Endothelial cell of umbilical vein (primary cell): Measurements from ENCODE around the gene EOGT.

Source experiments
- FOS ChIP-seq: IDR thresholded peaks from 2 replicates; pipeline ENCODE4 v1.6.1; 2011; ENCODE audit warnings: mild to moderate bottlenecking, low read length, moderate library complexity, borderline replicate concordance; ENCODE audit not compliant: insufficient read depth
- JUN ChIP-seq: IDR thresholded peaks from 2 replicates; pipeline ENCODE4 v1.6.1; 2011; ENCODE audit warnings: borderline replicate concordance, low read depth; ENCODE audit not compliant: insufficient read length, insufficient read depth
- POLR2A ChIP-seq: IDR thresholded peaks from 2 replicates; pipeline ENCODE4 v1.6.1; 2012; ENCODE audit warnings: low read depth, mild to moderate bottlenecking, control low read depth, low read length
- TF ChIP-seq, protein P1 (sequence below), 2 donors: IDR thresholded peaks; 1 replicate in 1 of 2; 2 replicates in 1 of 2; pipeline ENCODE4 v1.5.1; 2011; ENCODE audit warnings: low read length in 2 of 2, mild to moderate bottlenecking in 2 of 2, moderate library complexity in 2 of 2, control low read depth in 1 of 2, inconsistent platforms in 1 of 2, low read depth in 1 of 2; ENCODE audit not compliant: insufficient read depth in 1 of 2; ENCODE audit errors: extremely low read depth in 1 of 2

GRCh38 chr3:69016901-69017300, 3.4 kb upstream of the EOGT start:
- TF ChIP-seq, protein P1, sequence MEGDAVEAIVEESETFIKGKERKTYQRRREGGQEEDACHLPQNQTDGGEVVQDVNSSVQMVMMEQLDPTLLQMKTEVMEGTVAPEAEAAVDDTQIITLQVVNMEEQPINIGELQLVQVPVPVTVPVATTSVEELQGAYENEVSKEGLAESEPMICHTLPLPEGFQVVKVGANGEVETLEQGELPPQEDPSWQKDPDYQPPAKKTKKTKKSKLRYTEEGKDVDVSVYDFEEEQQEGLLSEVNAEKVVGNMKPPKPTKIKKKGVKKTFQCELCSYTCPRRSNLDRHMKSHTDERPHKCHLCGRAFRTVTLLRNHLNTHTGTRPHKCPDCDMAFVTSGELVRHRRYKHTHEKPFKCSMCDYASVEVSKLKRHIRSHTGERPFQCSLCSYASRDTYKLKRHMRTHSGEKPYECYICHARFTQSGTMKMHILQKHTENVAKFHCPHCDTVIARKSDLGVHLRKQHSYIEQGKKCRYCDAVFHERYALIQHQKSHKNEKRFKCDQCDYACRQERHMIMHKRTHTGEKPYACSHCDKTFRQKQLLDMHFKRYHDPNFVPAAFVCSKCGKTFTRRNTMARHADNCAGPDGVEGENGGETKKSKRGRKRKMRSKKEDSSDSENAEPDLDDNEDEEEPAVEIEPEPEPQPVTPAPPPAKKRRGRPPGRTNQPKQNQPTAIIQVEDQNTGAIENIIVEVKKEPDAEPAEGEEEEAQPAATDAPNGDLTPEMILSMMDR (IDR thresholded peaks at IDR 0.05; ENCODE audit: extremely low read depth in 1 of 2, insufficient read depth in 1 of 2, low read depth in 1 of 2, low read length in 2 of 2), result no peak
- TF ChIP-seq JUN (no peak), POLR2A (no peak), FOS (no peak)
